Aorta (tissue), 5 donors: ENCODE data around the gene WDR5B. TPM values are rescaled to one million over a fixed set of nuclear protein-coding genes. Genes with fewer than 3 reads are reported as not detected.
"Not testable (repeated sequence)": the region's sequence is repeated elsewhere in the genome, so short reads cannot be mapped to it uniquely, and the experiment has no call there.

Experiments
- ATAC-seq: fragments of 200-7000 bp; cut with Tn5 transposase; one replicate; pipeline ENCODE4 v1.9.1; 2022; ENCODE audit warnings: moderate library complexity; ENCODE audit not compliant: low FRiP score
- DNase-seq, 2 donors: peaks; one replicate each; pipeline ENCODE4 v3.0.0-alpha.2; 2020
- H3K27ac ChIP-seq, 2 donors: one replicate each; pipeline ENCODE4 v1.5.1; 2013; ENCODE audit warnings: low read length in 2 of 2, mild to moderate bottlenecking in 2 of 2, moderate library complexity in 2 of 2, control low read depth in 1 of 2, inconsistent platforms in 1 of 2, low read depth in 1 of 2
- H3K27me3 ChIP-seq, 2 donors: one replicate each; pipeline ENCODE4 v1.6.1; 2013; ENCODE audit warnings: control low read depth in 1 of 2, low read length in 1 of 2, mild to moderate bottlenecking in 1 of 2, moderate library complexity in 1 of 2; ENCODE audit not compliant: insufficient read depth in 2 of 2, control insufficient read depth in 1 of 2
- H3K36me3 ChIP-seq, 2 donors: one replicate each; pipeline ENCODE4 v1.6.1; 2013; ENCODE audit warnings: control low read depth in 1 of 2, low read length in 1 of 2, mild to moderate bottlenecking in 1 of 2; ENCODE audit not compliant: insufficient read depth in 2 of 2, control insufficient read depth in 1 of 2
- H3K4me1 ChIP-seq, 2 donors: one replicate each; pipeline ENCODE4 v1.6.1; 2013; ENCODE audit warnings: low read length in 2 of 2, control low read depth in 1 of 2, mild to moderate bottlenecking in 1 of 2, moderate library complexity in 1 of 2; ENCODE audit not compliant: insufficient read depth in 2 of 2, control insufficient read depth in 1 of 2
- H3K4me3 ChIP-seq, 2 donors: one replicate each; pipeline ENCODE4 v1.5.1; 2013; ENCODE audit warnings: low read length in 2 of 2, control low read depth in 1 of 2, mild to moderate bottlenecking in 1 of 2
- H3K9me3 ChIP-seq: one replicate; pipeline ENCODE4 v1.6.1; 2013; ENCODE audit warnings: mild to moderate bottlenecking, low read length; ENCODE audit not compliant: control insufficient read depth
- WGBS, 2 donors: extraction: QIAGEN DNeasy Blood & Tissue Kit; methylation state at CpG; one replicate each; pipeline ENCODE4 v1.1.7; 2013; 5-methylcytosine and 5-hydroxymethylcytosine counted together
- intact Hi-C, 2 donors: fragments of 100-400 bp; cut with DNase I; formaldehyde crosslinking; loops; one replicate each; pipeline versions ENCODE4 v1.14.2 to v1.15.0; 2022
- polyA plus RNA-seq, 2 donors: library from polyadenylated mRNA; stranded (reverse); fragments of 200-250 nt; gene quantifications; one replicate each; pipeline ENCODE4 v1.2.3, GENCODE V29; 2013
- total RNA-seq, 2 donors: library from RNA; stranded (reverse); fragmentation: NEBNext Ultra II Directional; extraction: Animal tissue kit (Norgen Biotek cat#: 25700); gene quantifications; one replicate each; pipeline ENCODE4 v1.2.1, GENCODE V29; 2021
- donor health status: healthy with polysubstance abuse.
- donor health status: Bipolar disorder and iron deficiency.
- donor health status: DM: no; HTN: no; CAD: no.
- donor health status: DM: no; HTN: no; CAD: no.
- donor health status: DM: yes; HTN: yes; CAD: no.

The WDR5B gene
- total and polyA plus RNA-seq, 4 donors = 1.6 to 4.3 (median 4.1) TPM

GRCh38 chr3:122448218-122448617 lies 32.4 kb upstream of the WDR5B start:
- H3K27me3 ChIP-seq, H3K4me1 ChIP-seq, H3K9me3 ChIP-seq, DNase-seq, intact Hi-C loops, H3K4me3 ChIP-seq, H3K36me3 ChIP-seq, H3K27ac ChIP-seq, ATAC-seq: not testable (repeated sequence)
- 94 to 97% methylated on average over 6 of the region's 6 CpGs for WGBS, 2 donors

GRCh38 chr3:122444491-122444887 lies 28.6 kb upstream of the WDR5B start:
- H3K27me3 ChIP-seq, H3K4me1 ChIP-seq, H3K9me3 ChIP-seq, H3K4me3 ChIP-seq, intact Hi-C loops, H3K36me3 ChIP-seq, ATAC-seq, H3K27ac ChIP-seq, DNase-seq: not testable (repeated sequence)
- WGBS, 2 donors = 97 to 98% methylated on average over 5 of the region's 5 CpGs

- intact Hi-C loops, ATAC-seq, DNase-seq, H3K27ac ChIP-seq, H3K36me3 ChIP-seq, H3K9me3 ChIP-seq, H3K4me3 ChIP-seq, H3K4me1 ChIP-seq, H3K27me3 ChIP-seq: not testable (repeated sequence)
- WGBS, 2 donors = 89 to 95% methylated on average over 11 of the region's 11 CpGs
Observed at GRCh38 chr3:122443762-122444490, 28.1 kb upstream of the WDR5B start.

DNA sequence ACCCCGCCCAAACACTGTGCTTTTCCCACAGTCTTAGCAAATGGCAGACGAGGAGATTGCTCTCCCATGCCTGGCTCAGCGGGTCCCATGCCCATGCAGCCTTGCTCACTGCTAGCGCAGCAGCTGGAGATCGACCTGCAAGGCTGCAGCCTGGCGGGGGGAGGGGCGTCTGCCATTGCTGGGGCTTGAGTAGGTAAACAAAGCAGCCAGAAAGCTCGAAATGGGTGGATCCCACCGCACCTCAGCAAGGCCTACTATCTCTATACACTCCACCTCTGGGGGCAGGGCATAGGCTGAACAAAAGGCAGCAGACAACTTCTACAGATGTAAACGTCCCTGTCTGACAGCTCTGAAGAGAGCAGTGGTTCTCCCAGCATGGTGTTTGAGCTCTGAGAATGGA lies 27.2 kb upstream of the WDR5B start:
- intact Hi-C loops = no loop called here
- H3K4me3 ChIP-seq = no peak overlapping the region
- no peaks in the 10 kb centered on the region for H3K9me3 ChIP-seq
- DNase-seq (no peak), ATAC-seq (no peak)
- 73 to 79% methylated on average over 10 of the region's 10 CpGs for WGBS, 2 donors
- no peaks in the 10 kb centered on the region for H3K27me3 ChIP-seq
- H3K27ac ChIP-seq = no peak overlapping the region
- no peaks in the 10 kb centered on the region for H3K4me1 ChIP-seq
- H3K36me3 ChIP-seq = peaks cover 3 to 4% of the 10 kb centered on the region in 2 donors

DNA sequence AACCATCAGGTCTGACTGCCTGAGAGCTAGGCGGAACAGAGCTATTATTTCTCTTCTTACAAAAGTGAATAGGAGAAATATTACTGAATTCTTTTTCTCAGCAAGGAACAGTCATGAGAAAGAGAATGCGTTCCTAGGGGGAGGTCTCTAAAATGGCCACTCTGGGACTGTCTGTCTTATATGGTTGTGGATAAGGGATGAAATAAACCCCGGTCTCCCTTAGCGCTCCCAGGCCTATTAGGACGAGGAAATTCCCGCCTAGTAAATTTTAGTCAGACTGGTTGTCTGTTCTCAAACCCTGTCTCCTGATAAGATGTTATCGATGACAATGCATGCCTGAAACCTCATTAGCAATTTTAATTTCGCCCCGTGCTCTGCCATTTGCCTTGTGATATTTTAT lies 20.1 kb upstream of the WDR5B start:
- DNase-seq (no peak), ATAC-seq (no peak)
- no peaks in the 10 kb centered on the region for H3K27me3 ChIP-seq
- no peak overlapping the region for H3K27ac ChIP-seq
- 98 to 99% methylated on average over 9 of the region's 9 CpGs for WGBS, 2 donors
- no peaks in the 10 kb centered on the region for H3K4me1 ChIP-seq
- intact Hi-C loops = no loop called here
- H3K9me3 ChIP-seq = no peaks in the 10 kb centered on the region
- H3K4me3 ChIP-seq = no peak overlapping the region
- peaks cover 8 to 13% of the 10 kb centered on the region in 2 donors for H3K36me3 ChIP-seq

DNA sequence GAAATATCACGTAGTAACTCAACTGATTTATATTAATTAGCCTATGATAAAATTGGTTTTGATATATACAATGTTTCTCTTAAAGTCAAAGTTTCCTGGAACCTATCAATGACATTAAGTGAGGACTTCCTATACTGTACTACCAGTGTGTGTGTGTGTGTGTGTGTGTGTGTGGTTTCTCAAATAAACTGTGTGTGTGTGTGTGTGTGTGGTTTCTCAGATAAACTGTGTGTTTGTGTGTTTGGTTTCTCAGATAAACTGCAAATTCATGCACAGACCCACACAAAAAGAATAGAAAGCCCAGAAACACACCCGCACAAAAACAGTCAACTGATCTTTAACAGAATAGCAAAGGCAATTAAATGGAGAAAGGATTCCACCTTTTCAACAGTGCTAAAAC lies 14.5 kb upstream of the WDR5B start:
- ATAC-seq = no peak
- 94 to 95% methylated on average over 2 of the region's 2 CpGs for WGBS, 2 donors

DNA sequence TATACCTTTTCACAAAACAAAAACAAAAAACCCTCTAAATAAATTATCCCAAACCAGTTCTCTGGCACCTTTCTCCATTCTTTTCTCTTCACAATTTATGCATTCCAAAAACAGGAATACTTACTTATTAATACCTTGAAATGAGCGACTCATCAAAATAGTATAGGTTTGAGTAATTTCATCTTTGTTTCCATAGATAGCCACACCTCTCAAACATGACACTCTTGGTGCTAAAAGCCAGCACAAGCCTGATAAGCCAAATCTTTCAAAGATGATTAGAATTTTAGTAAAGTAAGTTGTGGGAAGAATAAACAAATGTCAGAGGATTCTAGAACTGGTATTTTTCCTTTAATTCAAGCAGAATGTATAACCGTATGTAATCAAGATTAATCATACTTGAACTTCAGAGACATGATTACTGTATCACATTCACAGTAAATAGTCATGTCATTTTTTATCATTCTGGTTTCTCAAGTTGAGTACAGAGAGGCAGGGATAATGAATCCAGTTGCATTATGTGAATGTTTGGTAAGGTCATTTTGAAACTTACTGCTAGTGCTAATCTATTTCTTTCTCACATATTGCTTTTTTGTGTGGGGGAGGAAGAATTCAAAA lies 12.1 kb upstream of the WDR5B start:
- Histone ChIP-seq H3K36me3 (peaks cover 7 to 20% of the 10 kb centered on the region in 2 donors), H3K4me1 (no peaks in the 10 kb centered on the region)
- WGBS, 2 donors = 82 to 83% methylated on average over 2 of the region's 2 CpGs

More for the DNA sequence above, 14.5 kb upstream of the WDR5B start:
- intact Hi-C loops = no loop called here
- peaks cover 7 to 18% of the 10 kb centered on the region in 2 donors for H3K36me3 ChIP-seq
- no peaks in the 10 kb centered on the region for H3K4me1 ChIP-seq
- no peaks in the 10 kb centered on the region for H3K27me3 ChIP-seq
- no peak overlapping the region for H3K4me3 ChIP-seq
- no peaks in the 10 kb centered on the region for H3K9me3 ChIP-seq
- no peak overlapping the region for H3K27ac ChIP-seq
- DNase-seq = no peak

DNA sequence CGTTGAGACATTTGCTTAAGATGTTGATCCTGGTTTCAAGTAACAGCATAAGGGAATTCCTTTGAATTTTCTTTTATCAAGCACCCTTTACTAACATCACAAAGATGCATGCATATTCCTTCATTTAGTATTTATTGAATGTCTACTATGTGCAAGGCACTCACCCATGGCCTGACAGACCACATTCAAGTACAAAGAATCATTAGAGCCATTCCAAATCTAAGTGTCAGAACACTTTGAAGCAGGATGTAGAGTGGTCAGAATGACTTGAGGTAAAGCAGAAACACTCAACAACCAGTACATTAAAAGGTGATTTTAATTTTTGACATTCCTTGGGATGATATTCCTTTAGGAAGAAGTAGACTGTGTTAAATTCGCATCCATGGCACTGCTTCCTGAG lies 6.0 kb upstream of the WDR5B start:
- no peak overlapping the region for H3K27ac ChIP-seq
- H3K27me3 ChIP-seq = no peaks in the 10 kb centered on the region
- no peak overlapping the region for H3K4me3 ChIP-seq
- intact Hi-C loops = no loop called here
- H3K4me1 ChIP-seq = no peaks in the 10 kb centered on the region
- H3K9me3 ChIP-seq = no peaks in the 10 kb centered on the region
- WGBS, 2 donors = 86 to 95% methylated on average over 2 of the region's 2 CpGs
- DNase-seq = no peak
- no peak for ATAC-seq
- H3K36me3 ChIP-seq = peaks cover 2 to 12% of the 10 kb centered on the region in 2 donors

More for the DNA sequence above, 12.1 kb upstream of the WDR5B start:
- DNase-seq = no peak
- Histone ChIP-seq H3K9me3 (no peaks in the 10 kb centered on the region), H3K27me3 (no peaks in the 10 kb centered on the region), H3K27ac (no peak overlapping the region), H3K4me3 (no peak overlapping the region)
- no peak for ATAC-seq
- intact Hi-C loops = no loop called here

- intact Hi-C loops = no loop called here
- WGBS, 2 donors = 87 to 94% methylated on average over 4 of the region's 4 CpGs
- Histone ChIP-seq H3K9me3 (no peaks in the 10 kb centered on the region), H3K4me3 (no peak overlapping the region), H3K27me3 (no peaks in the 10 kb centered on the region), H3K27ac (no peak overlapping the region), H3K4me1 (no peaks in the 10 kb centered on the region), H3K36me3 (peaks cover 0 to 6% of the 10 kb centered on the region in 2 donors)
- DNase-seq (no peak), ATAC-seq (no peak)
Observed at GRCh38 chr3:122421101-122421500, 5.2 kb upstream of the WDR5B start.
